Measurements from ENCODE around the gene TWF2. TPM values are rescaled to one million over a fixed set of nuclear protein-coding genes. Genes with fewer than 3 reads are reported as not detected.
A peak's percentile ranks its signal among the peaks of the same experiment; 100 is the strongest.

Gene TWF2
- total and polyA plus RNA-seq, 2 of the 13 experiments (the other 11 are each of a cell fraction or from before 2014, with no cell fraction given): 45.5 to 108 TPM

- TF ChIP-seq EZH2 (conservative IDR thresholded peaks at IDR 0.05; ENCODE audit: low read depth, low read length) (no peak), REST (IDR thresholded peaks at IDR 0.05; ENCODE audit: borderline replicate concordance in 1 of 2, low read depth in 1 of 2, low read length in 2 of 2) (no peak; a peak in 1 of 4 replicates), ZNF33B (CRISPR knock-in tag; IDR thresholded peaks at IDR 0.05) (no peak), ZNF850 (CRISPR knock-in tag; conservative IDR thresholded peaks at IDR 0.05) (no peak), BATF2 (CRISPR knock-in tag; IDR thresholded peaks at IDR 0.05) (no peak), SNAPC5 (CRISPR knock-in tag; IDR thresholded peaks at IDR 0.05; ENCODE audit: borderline replicate concordance) (peak; percentile 46; the same call in 1 of the 2 replicates), KDM1A (CRISPR knock-in tag; IDR thresholded peaks at IDR 0.05) (peak; percentile 21; the same call in 1 of the 2 replicates), NFRKB (IDR thresholded peaks at IDR 0.05) (no peak), FOXK2 (IDR thresholded peaks at IDR 0.05) (peak; percentile 92), ZFP82 (CRISPR knock-in tag; IDR thresholded peaks at IDR 0.05; ENCODE audit: borderline replicate concordance) (no peak), MNT (IDR thresholded peaks at IDR 0.05) (peak; percentile 63), ZNF557 (CRISPR knock-in tag; IDR thresholded peaks at IDR 0.05) (no peak), ZNF614 (CRISPR knock-in tag; IDR thresholded peaks at IDR 0.05; ENCODE audit: borderline replicate concordance) (peak; percentile 63; the same call in 1 of the 2 replicates), ZNF280D (CRISPR knock-in tag; IDR thresholded peaks at IDR 0.05) (peak; percentile 73; the same call in 1 of the 2 replicates), EP300 (IDR thresholded peaks at IDR 0.05; ENCODE audit: low read depth in 2 of 2, low read length in 2 of 2) (no peak; a peak in 1 of 4 replicates), EP300 (CRISPR knock-in tag; IDR thresholded peaks at IDR 0.05; ENCODE audit: borderline replicate concordance) (peak; percentile 33; the same call in 1 of the 2 replicates), SAP130 (CRISPR knock-in tag; IDR thresholded peaks at IDR 0.05; ENCODE audit: low read depth) (peak; percentile 89), ZNF276 (CRISPR knock-in tag; IDR thresholded peaks at IDR 0.05; ENCODE audit: low read depth) (no peak)
These were observed 681 bp downstream of the TWF2 start (continued) for GRCh38 chr3:52238193-52238760.
